HG02678 (cell line): Measurements from ENCODE around the gene RENBP.

Experiments used
- ATAC-seq: cut with Tn5 transposase; IDR thresholded peaks from one replicate; pipeline ENCODE4 v1.9.1; 2021; ENCODE audit warnings: mild to moderate bottlenecking, moderate library complexity; ENCODE audit not compliant: unreplicated experiment

The RENBP gene

GRCh38 chrX:153921070-153921469, 23.4 kb downstream of the RENBP start:
- no peak for ATAC-seq

- ATAC-seq = no peak
Measured at GRCh38 chrX:153920546-153920945, 23.9 kb downstream of the RENBP start.

- no peak for ATAC-seq
Measured at GRCh38 chrX:153919281-153919680, 25.2 kb downstream of the RENBP start.

- no peak for ATAC-seq
Measured at GRCh38 chrX:153917869-153918268, 26.6 kb downstream of the RENBP start.

GRCh38 chrX:153913701-153914100, 30.7 kb downstream of the RENBP start:
- no peak for ATAC-seq

GRCh38 chrX:153913211-153913610, 31.2 kb downstream of the RENBP start:
- ATAC-seq = no peak

GRCh38 chrX:153911798-153912197, 32.6 kb downstream of the RENBP start:
- no peak for ATAC-seq

GRCh38 chrX:153910446-153910845, 34.0 kb downstream of the RENBP start:
- no peak for ATAC-seq

GRCh38 chrX:153909980-153910360, 34.5 kb downstream of the RENBP start:
- ATAC-seq = no peak

- ATAC-seq = no peak
Measured at GRCh38 chrX:153909024-153909979, 35.1 kb downstream of the RENBP start.

- no peak for ATAC-seq
Measured at GRCh38 chrX:153908219-153908860, 36.1 kb downstream of the RENBP start.

GRCh38 chrX:153907456-153907855, 37.0 kb downstream of the RENBP start:
- ATAC-seq = no peak

GRCh38 chrX:153906126-153906917, 38.1 kb downstream of the RENBP start:
- ATAC-seq = no peak

- no peak for ATAC-seq
Measured at GRCh38 chrX:153905481-153906095, 38.9 kb downstream of the RENBP start.

GRCh38 chrX:153903991-153904957, 40.2 kb downstream of the RENBP start, which contains the start of gene AVPR2:
AVPR2 (plus strand) TSS chrX:153904673; CDS start chrX:153905146, 473 bp downstream.
- ATAC-seq = no peak

- no peak for ATAC-seq
Measured at GRCh38 chrX:153903238-153903980, 41.0 kb downstream of the RENBP start.

- no peak for ATAC-seq
Measured at GRCh38 chrX:153902385-153902784, 42.1 kb downstream of the RENBP start.

GRCh38 chrX:153901753-153902140, 42.7 kb downstream of the RENBP start:
- ATAC-seq = no peak
